ENCODE data around the gene MGAT5. TPM values are rescaled to one million over a fixed set of nuclear protein-coding genes. Genes with fewer than 3 reads are reported as not detected.
A peak's percentile ranks its signal among the peaks of the same experiment; 100 is the strongest.

The MGAT5 gene
- polyA plus RNA-seq, 1 experiment = 115 TPM

GRCh38 chr2:134351899-134352298 lies 98.0 kb downstream of the MGAT5 start:
- TF ChIP-seq CTCF (IDR thresholded peaks at IDR 0.05; ENCODE audit: low read depth, low read length) = no peak
- POLR2A ChIA-PET = no interaction called here

GRCh38 chr2:134352844-134353243 lies 99.0 kb downstream of the MGAT5 start:
- H3K27ac ChIP-seq (ENCODE audit: low read depth, low read length) = no peak overlapping the region
- H3K4me3 ChIP-seq (ENCODE audit: low read depth, low read length) = no peak overlapping the region
- H3K9me3 ChIP-seq (ENCODE audit: control insufficient read depth, insufficient read depth, low read length) = no peaks in the 10 kb centered on the region
- CTCF ChIA-PET = interaction anchor here (1.6 kb wide), 1 partner anchor 60 kb away, joined by 4 read pairs; no protein-coding TSS in a partner anchor
- H3K27me3 ChIP-seq (ENCODE audit: control insufficient read depth, insufficient read depth, low read length) = no peaks in the 10 kb centered on the region
- no peak for TF ChIP-seq CTCF (IDR thresholded peaks at IDR 0.05; ENCODE audit: low read depth, low read length)
- DNase-seq (ENCODE audit: low read depth, low spot score) = no peak
- POLR2A ChIA-PET = no interaction called here

More at GRCh38 chr2:134351899-134352298, 98.0 kb downstream of the MGAT5 start:
- H3K4me3 ChIP-seq (ENCODE audit: low read depth, low read length) = no peak overlapping the region
- H3K27me3 ChIP-seq (ENCODE audit: control insufficient read depth, insufficient read depth, low read length) = no peaks in the 10 kb centered on the region
- H3K27ac ChIP-seq (ENCODE audit: low read depth, low read length) = no peak overlapping the region
- DNase-seq (ENCODE audit: low read depth, low spot score) = no peak
- no peaks in the 10 kb centered on the region for H3K9me3 ChIP-seq (ENCODE audit: control insufficient read depth, insufficient read depth, low read length)
- CTCF ChIA-PET = interaction anchor here (1.6 kb wide), 1 partner anchor 61 kb away, joined by 4 read pairs; no protein-coding TSS in a partner anchor

GRCh38 chr2:134354611-134355010 lies 100.7 kb downstream of the MGAT5 start:
- ChIA-PET POLR2A (no interaction called here), CTCF (interaction anchor here (1.0 kb wide), 1 partner anchor 235 kb away, joined by 3 read pairs; no protein-coding TSS in a partner anchor)
- no peak for TF ChIP-seq CTCF (IDR thresholded peaks at IDR 0.05; ENCODE audit: low read depth, low read length)
- Histone ChIP-seq H3K9me3 (ENCODE audit: control insufficient read depth, insufficient read depth, low read length) (no peaks in the 10 kb centered on the region), H3K27me3 (ENCODE audit: control insufficient read depth, insufficient read depth, low read length) (no peaks in the 10 kb centered on the region), H3K27ac (ENCODE audit: low read depth, low read length) (no peak overlapping the region), H3K4me3 (ENCODE audit: low read depth, low read length) (no peak overlapping the region)
- DNase-seq (ENCODE audit: low read depth, low spot score) = no peak

- H3K4me3 ChIP-seq (ENCODE audit: low read depth, low read length) = no peak overlapping the region
- CTCF ChIA-PET = no interaction called here
- POLR2A ChIA-PET = no interaction called here
- H3K27ac ChIP-seq (ENCODE audit: low read depth, low read length) = no peak overlapping the region
- no peaks in the 10 kb centered on the region for H3K9me3 ChIP-seq (ENCODE audit: control insufficient read depth, insufficient read depth, low read length)
- no peak for DNase-seq (ENCODE audit: low read depth, low spot score)
- TF ChIP-seq CTCF (IDR thresholded peaks at IDR 0.05; ENCODE audit: low read depth, low read length) = no peak
- H3K27me3 ChIP-seq (ENCODE audit: control insufficient read depth, insufficient read depth, low read length) = no peaks in the 10 kb centered on the region
Observed at GRCh38 chr2:134357814-134358213, 103.9 kb downstream of the MGAT5 start.

GRCh38 chr2:134359367-134360081 lies 105.7 kb downstream of the MGAT5 start:
- no peak for TF ChIP-seq CTCF (IDR thresholded peaks at IDR 0.05; ENCODE audit: low read depth, low read length)
- Histone ChIP-seq H3K27ac (ENCODE audit: low read depth, low read length) (peak overlapping the region; percentile 55), H3K27me3 (ENCODE audit: control insufficient read depth, insufficient read depth, low read length) (no peaks in the 10 kb centered on the region), H3K9me3 (ENCODE audit: control insufficient read depth, insufficient read depth, low read length) (no peaks in the 10 kb centered on the region), H3K4me3 (ENCODE audit: low read depth, low read length) (no peak overlapping the region)
- DNase-seq (ENCODE audit: low read depth, low spot score) = peak; percentile 24
- ChIA-PET POLR2A (no interaction called here), CTCF (no interaction called here)
